ENCODE measurements around the gene PLA2G6. TPM values are rescaled to one million over a fixed set of nuclear protein-coding genes. Genes with fewer than 3 reads are reported as not detected.

The PLA2G6 gene
- total RNA-seq, 2 donors from 2014 or later, result 60.6 to 60.7 TPM

GRCh38 chr22:38221908-38222796 lies 40.5 kb upstream of the PLA2G6 start:
- no peaks in the 10 kb centered on the region for H3K9me3 ChIP-seq (ENCODE audit: control insufficient read depth, low read length)
- no peaks in the 10 kb centered on the region for H3K27me3 ChIP-seq (ENCODE audit: control insufficient read depth, insufficient read depth, low read length, poor library complexity, severe bottlenecking)
- no peak overlapping the region for H3K4me3 Mint-ChIP-seq
- H3K36me3 ChIP-seq (ENCODE audit: control insufficient read depth, insufficient read depth, low read length), result peaks cover 4% of the 10 kb centered on the region
- no peaks in the 10 kb centered on the region for H3K27me3 Mint-ChIP-seq (ENCODE audit: insufficient read depth)
- peak overlapping the region; percentile 15 for H3K27ac Mint-ChIP-seq
- peak; percentile 59 for DNase-seq
- no peak overlapping the region for H3K9ac ChIP-seq (ENCODE audit: extremely low read depth, low read length, poor library complexity, severe bottlenecking)
- no peak overlapping the region for H3K27ac ChIP-seq (ENCODE audit: low read depth, low read length)
- H3K36me3 Mint-ChIP-seq (ENCODE audit: low read depth), result peaks cover 28% of the 10 kb centered on the region
- H3K4me3 ChIP-seq (ENCODE audit: low read length), result no peak overlapping the region
- 92 to 94% methylated on average over 21 to 25 of the region's 25 CpGs for WGBS, 2 experiments (ENCODE audit: insufficient coverage in 1 of 2, insufficient read length in 1 of 2)
- H3K4me1 Mint-ChIP-seq, result peaks cover 12% of the 10 kb centered on the region
- peaks cover 9% of the 10 kb centered on the region for H3K4me1 ChIP-seq (ENCODE audit: control insufficient read depth, insufficient read depth, low read length)
- TF ChIP-seq CTCF (conservative IDR thresholded peaks at IDR 0.05), result peak; percentile 22
- H3K9me3 Mint-ChIP-seq, result no peaks in the 10 kb centered on the region

- Mint-ChIP-seq H3K27me3 (ENCODE audit: insufficient read depth) (no peaks in the 10 kb centered on the region), H3K36me3 (ENCODE audit: low read depth) (peaks cover 32% of the 10 kb centered on the region), H3K9me3 (no peaks in the 10 kb centered on the region), H3K4me3 (no peak overlapping the region), H3K4me1 (peaks cover 12% of the 10 kb centered on the region), H3K27ac (no peak overlapping the region)
- 90 to 98% methylated on average over 14 to 22 of the region's 22 CpGs for WGBS, 2 experiments (ENCODE audit: insufficient coverage in 1 of 2, insufficient read length in 1 of 2)
- no peaks in the 10 kb centered on the region for H3K27me3 ChIP-seq (ENCODE audit: control insufficient read depth, insufficient read depth, low read length, poor library complexity, severe bottlenecking)
- H3K9ac ChIP-seq (ENCODE audit: extremely low read depth, low read length, poor library complexity, severe bottlenecking), result no peak overlapping the region
- H3K9me3 ChIP-seq (ENCODE audit: control insufficient read depth, low read length), result no peaks in the 10 kb centered on the region
- no peak overlapping the region for H3K27ac ChIP-seq (ENCODE audit: low read depth, low read length)
- H3K36me3 ChIP-seq (ENCODE audit: control insufficient read depth, insufficient read depth, low read length), result peaks cover 4% of the 10 kb centered on the region
- H3K4me3 ChIP-seq (ENCODE audit: low read length), result no peak overlapping the region
- DNase-seq, result no peak
- peaks cover 9% of the 10 kb centered on the region for H3K4me1 ChIP-seq (ENCODE audit: control insufficient read depth, insufficient read depth, low read length)
- TF ChIP-seq CTCF (conservative IDR thresholded peaks at IDR 0.05), result no peak
Measured at GRCh38 chr22:38221407-38221806, 39.8 kb upstream of the PLA2G6 start.

DNA sequence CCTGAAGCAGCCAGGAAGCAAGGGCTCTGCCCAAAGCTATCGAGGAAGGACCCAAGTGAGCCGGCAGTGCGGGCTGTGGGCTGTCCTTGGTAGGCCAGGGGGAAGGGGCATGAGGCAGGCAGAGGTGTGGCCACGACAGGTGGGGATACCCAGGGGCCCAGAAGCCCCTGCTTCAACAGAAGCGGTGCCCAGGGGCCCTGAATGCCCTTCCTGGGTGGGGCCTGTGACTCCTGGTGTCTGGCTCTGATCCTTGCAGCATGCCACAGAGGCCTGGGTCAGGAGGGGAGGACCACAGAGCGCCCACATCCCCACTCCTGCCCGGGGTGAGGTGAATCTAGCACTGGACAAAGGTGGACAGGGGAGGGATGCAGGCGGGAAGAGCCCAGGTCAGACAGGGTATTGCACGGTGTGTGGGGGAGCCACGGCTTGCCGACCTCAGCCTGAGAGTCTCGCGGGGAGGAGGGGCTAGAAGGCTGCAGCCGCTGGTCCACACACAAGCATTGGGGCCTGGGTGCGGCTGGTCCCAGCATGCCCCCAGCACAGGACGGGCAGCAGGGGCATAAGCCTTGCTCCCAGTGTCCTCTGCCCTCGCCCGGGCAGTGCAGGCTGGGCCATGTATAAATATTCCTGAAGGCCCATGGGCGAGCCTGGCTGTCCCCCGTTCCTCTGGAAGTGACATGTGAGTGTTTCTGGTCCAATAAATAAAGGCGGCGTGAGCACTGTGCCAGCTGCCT lies 39.2 kb upstream of the PLA2G6 start:
- H3K9ac ChIP-seq (ENCODE audit: extremely low read depth, low read length, poor library complexity, severe bottlenecking), result no peak overlapping the region
- no peak for DNase-seq
- no peak overlapping the region for H3K4me3 ChIP-seq (ENCODE audit: low read length)
- no peaks in the 10 kb centered on the region for H3K27me3 Mint-ChIP-seq (ENCODE audit: insufficient read depth)
- H3K27ac ChIP-seq (ENCODE audit: low read depth, low read length), result no peak overlapping the region
- H3K9me3 Mint-ChIP-seq, result no peaks in the 10 kb centered on the region
- no peaks in the 10 kb centered on the region for H3K9me3 ChIP-seq (ENCODE audit: control insufficient read depth, low read length)
- peaks cover 4% of the 10 kb centered on the region for H3K36me3 ChIP-seq (ENCODE audit: control insufficient read depth, insufficient read depth, low read length)
- 94 to 98% methylated on average over 17 to 22 of the region's 22 CpGs for WGBS, 2 experiments (ENCODE audit: insufficient coverage in 1 of 2, insufficient read length in 1 of 2)
- no peak overlapping the region for H3K4me3 Mint-ChIP-seq
- peaks cover 9% of the 10 kb centered on the region for H3K4me1 ChIP-seq (ENCODE audit: control insufficient read depth, insufficient read depth, low read length)
- no peaks in the 10 kb centered on the region for H3K27me3 ChIP-seq (ENCODE audit: control insufficient read depth, insufficient read depth, low read length, poor library complexity, severe bottlenecking)
- no peak overlapping the region for H3K27ac Mint-ChIP-seq
- peaks cover 12% of the 10 kb centered on the region for H3K4me1 Mint-ChIP-seq
- peaks cover 34% of the 10 kb centered on the region for H3K36me3 Mint-ChIP-seq (ENCODE audit: low read depth)
- TF ChIP-seq CTCF (conservative IDR thresholded peaks at IDR 0.05), result no peak
